Brain microvascular endothelial cell (primary cell): ENCODE data around the gene SLPI.

ENCODE experiments used
- DNase-seq: peaks from one replicate; pipeline ENCODE4 v3.0.0-alpha.2; 2020
- H3K27ac ChIP-seq: fragments of 250-450 bp; sonication (Bioruptor Pico); 2 replicates; pipeline ENCODE4 v1.5.1; 2020; ENCODE audit warnings: mild to moderate bottlenecking, moderate library complexity
- H3K27me3 ChIP-seq: fragments of 250-450 bp; sonication (Bioruptor Pico); replicated peaks from 2 replicates; pipeline ENCODE4 v1.5.1; 2020; ENCODE audit warnings: mild to moderate bottlenecking
- H3K36me3 ChIP-seq: fragments of 250-450 bp; sonication (Bioruptor Pico); replicated peaks from 2 replicates; pipeline ENCODE4 v1.5.1; 2020; ENCODE audit warnings: mild to moderate bottlenecking
- H3K4me3 ChIP-seq: 2 replicates; pipeline ENCODE4 v1.5.1; 2011; ENCODE audit warnings: low read depth, mild to moderate bottlenecking, control low read depth, low read length, moderate library complexity
- in situ Hi-C: cut with HindIII; loops from 2 replicates; pipeline ENCODE4 v1.10.0; 2017; ENCODE audit warnings: low sequenced_read_pairs, low pct_ligation_motif_present
- TF ChIP-seq, protein P1 (sequence below): IDR thresholded peaks from 2 replicates; pipeline ENCODE4 v1.5.1; 2011; ENCODE audit warnings: low read depth, mild to moderate bottlenecking, moderate library complexity, low read length, control low read depth, inconsistent platforms; ENCODE audit errors: missing control alignments

The SLPI gene

DNA sequence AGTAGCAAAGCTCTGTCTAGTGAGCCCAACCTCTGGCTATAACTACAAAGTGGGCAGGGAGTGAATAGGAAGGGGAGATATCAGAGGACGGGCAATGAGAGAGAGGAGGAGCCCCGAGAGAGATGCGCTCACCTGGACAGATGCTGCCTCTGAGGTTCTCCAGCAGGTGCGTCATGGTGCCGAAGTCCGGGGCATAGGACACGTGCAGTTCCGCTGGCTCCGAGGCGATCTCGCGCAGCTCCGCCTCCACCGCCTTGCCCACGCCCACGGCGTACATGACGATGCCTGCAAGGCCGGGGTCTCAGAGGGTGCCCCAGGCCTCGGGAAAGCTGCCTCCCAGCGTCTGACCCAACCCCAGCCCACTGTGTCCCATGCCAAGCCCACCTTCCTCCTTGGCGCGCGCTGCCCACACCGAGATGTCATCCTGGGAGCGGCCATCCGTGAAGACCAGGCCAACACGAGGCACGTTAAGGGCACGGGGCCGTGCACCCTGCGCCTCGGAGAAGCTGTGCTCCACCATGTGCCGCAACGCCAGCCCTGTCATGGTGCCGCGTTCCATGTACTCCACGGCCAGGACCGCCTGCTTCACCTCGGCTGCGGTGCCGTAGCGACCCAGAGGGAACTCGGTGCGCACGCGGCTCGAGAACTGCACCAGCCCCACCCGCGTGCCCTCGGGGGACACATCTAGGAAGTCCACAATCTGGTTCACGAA, 43.6 kb upstream of the SLPI start:
- in situ Hi-C loops, result no loop called here
- Histone ChIP-seq H3K4me3 (no peak overlapping the region), H3K27ac (no peak overlapping the region), H3K27me3 (no peaks in the 10 kb centered on the region), H3K36me3 (no peaks in the 10 kb centered on the region)
- TF ChIP-seq, protein P1, sequence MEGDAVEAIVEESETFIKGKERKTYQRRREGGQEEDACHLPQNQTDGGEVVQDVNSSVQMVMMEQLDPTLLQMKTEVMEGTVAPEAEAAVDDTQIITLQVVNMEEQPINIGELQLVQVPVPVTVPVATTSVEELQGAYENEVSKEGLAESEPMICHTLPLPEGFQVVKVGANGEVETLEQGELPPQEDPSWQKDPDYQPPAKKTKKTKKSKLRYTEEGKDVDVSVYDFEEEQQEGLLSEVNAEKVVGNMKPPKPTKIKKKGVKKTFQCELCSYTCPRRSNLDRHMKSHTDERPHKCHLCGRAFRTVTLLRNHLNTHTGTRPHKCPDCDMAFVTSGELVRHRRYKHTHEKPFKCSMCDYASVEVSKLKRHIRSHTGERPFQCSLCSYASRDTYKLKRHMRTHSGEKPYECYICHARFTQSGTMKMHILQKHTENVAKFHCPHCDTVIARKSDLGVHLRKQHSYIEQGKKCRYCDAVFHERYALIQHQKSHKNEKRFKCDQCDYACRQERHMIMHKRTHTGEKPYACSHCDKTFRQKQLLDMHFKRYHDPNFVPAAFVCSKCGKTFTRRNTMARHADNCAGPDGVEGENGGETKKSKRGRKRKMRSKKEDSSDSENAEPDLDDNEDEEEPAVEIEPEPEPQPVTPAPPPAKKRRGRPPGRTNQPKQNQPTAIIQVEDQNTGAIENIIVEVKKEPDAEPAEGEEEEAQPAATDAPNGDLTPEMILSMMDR, result no peak
- no peak for DNase-seq

DNA sequence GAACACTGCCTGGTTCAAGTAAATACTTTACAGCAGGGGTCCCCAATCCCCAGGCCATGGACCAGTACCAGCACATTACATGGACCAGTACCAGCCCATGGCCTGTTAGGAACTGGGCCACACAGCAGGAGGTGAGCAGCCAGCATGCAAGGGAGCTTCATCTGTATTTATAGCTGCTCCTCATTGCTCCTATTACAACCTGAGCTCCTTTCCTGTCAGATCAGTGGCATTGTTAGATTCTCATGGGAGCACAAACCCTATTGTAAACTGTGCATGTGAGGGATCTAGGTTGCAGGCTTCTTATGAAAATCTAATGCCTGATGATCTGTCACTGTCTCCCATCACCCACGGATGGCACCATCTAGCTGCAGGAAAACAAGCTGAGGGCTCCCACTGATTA, 40.3 kb upstream of the SLPI start:
- no peaks in the 10 kb centered on the region for H3K36me3 ChIP-seq
- H3K27me3 ChIP-seq, result no peaks in the 10 kb centered on the region
- DNase-seq, result no peak
- in situ Hi-C loops, result no loop called here
- H3K4me3 ChIP-seq, result no peak overlapping the region
- no peak overlapping the region for H3K27ac ChIP-seq
- TF ChIP-seq, protein P1, result no peak

DNA sequence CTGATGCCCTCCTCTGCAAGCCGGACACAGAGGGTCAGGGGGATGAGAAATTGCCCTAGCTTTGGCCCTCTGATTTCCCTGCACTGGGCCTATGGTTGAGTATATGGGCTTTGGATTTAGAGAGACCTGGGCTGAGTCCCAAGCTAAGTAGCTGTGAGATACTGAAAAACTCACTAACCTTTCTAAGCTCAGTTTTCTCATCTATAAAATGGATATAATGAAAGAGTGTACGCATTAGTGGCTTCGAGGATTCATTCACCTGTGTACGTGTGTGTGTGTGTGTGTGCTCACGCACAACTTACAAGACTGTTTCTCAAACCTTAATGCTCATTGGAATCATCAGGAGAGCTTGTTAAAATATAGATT, 39.6 kb upstream of the SLPI start:
- H3K27me3 ChIP-seq, result no peaks in the 10 kb centered on the region
- H3K36me3 ChIP-seq, result no peaks in the 10 kb centered on the region
- TF ChIP-seq, protein P1, result no peak
- no peak overlapping the region for H3K4me3 ChIP-seq
- in situ Hi-C loops, result no loop called here
- H3K27ac ChIP-seq, result no peak overlapping the region
- DNase-seq, result no peak

DNA sequence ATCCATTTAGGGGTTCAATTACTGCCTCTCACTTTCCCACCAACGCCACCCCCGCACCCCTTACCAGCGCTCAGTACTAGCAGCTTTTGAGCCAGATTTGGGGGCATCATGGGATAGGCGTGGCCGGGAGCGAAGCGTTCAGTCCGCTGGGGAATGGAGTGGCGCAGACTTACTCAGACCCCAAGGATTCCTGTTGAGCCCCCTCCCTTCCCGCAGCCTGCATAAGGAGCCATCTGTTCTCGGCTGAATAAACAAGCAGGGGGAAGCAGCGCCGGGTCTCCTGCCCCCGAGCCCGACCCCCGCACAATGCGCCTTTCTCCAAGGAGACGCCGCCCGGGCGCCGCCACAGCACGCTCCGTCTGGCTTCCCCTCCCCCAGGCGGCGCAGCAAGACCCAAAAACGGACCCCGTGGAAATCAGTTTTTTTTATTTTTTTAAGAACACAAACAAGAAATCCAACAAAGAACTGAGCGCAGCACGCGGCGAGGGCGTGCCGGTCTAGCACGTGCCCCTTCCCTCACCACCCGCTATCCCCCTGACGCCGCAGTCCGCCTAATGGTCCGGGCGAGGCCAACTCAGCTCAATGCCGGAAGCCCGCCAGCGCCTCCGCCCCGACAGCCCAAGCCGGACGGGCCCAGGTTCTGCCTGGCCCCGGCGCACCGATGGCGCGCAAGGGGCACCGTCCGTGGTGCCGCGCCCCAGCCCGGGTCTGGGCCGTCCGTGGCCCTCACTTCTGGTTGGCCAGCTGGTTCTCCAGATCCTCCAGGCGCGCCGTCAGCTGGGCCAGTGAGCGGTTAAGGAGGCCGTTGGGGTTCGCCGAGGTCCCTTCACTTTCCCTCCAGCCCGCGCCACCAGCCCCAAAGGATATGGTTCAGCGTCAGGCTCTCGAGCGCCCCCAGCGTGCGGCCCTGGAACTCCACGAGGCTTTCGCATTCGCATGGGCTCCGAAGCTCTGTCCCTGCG, 39.0 kb upstream of the SLPI start:
- in situ Hi-C loops, result no loop called here
- Histone ChIP-seq H3K27me3 (no peaks in the 10 kb centered on the region), H3K27ac (no peak overlapping the region), H3K36me3 (no peaks in the 10 kb centered on the region), H3K4me3 (peak overlapping the region; percentile 58)
- TF ChIP-seq, protein P1, result peak; percentile 98
- DNase-seq, result peak; percentile 65

DNA sequence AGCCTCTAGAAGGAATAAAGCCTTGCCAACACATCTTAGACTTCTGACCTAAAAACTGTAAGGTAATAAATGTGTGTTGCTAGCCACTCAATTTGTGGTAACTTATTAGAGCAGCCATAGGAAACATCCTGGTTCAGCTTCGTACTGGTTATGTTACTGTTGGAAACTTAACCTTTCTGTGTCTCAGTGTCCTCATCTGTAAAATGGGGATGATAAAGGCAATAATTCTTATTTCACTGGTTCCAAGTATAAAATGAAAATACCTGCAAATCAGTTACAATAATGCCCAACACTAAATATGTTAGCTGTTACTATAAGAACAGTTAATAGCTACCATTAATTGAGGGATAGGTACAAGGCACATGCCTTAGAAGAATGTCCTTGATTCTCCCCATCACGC, 38.0 kb upstream of the SLPI start:
- TF ChIP-seq, protein P1, result no peak
- H3K36me3 ChIP-seq, result no peaks in the 10 kb centered on the region
- no peaks in the 10 kb centered on the region for H3K27me3 ChIP-seq
- in situ Hi-C loops, result no loop called here
- no peak for DNase-seq
- H3K27ac ChIP-seq, result no peak overlapping the region
- no peak overlapping the region for H3K4me3 ChIP-seq
